ENCODE measurements around the gene LHX1. TPM values are rescaled to one million over a fixed set of nuclear protein-coding genes. Genes with fewer than 3 reads are reported as not detected.
A peak's percentile ranks its signal among the peaks of the same experiment; 100 is the strongest.

LHX1 gene
- total and polyA plus RNA-seq, 9 of the 15 experiments (the other 6 are each of a cell fraction or from before 2014, with no cell fraction given) = 0.05 to 0.64 (median 0.07) TPM; not detected in 6

- TF ChIP-seq, protein P1, sequence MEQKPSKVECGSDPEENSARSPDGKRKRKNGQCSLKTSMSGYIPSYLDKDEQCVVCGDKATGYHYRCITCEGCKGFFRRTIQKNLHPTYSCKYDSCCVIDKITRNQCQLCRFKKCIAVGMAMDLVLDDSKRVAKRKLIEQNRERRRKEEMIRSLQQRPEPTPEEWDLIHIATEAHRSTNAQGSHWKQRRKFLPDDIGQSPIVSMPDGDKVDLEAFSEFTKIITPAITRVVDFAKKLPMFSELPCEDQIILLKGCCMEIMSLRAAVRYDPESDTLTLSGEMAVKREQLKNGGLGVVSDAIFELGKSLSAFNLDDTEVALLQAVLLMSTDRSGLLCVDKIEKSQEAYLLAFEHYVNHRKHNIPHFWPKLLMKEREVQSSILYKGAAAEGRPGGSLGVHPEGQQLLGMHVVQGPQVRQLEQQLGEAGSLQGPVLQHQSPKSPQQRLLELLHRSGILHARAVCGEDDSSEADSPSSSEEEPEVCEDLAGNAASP (IDR thresholded peaks at IDR 0.05) = no peak
- TF ChIP-seq, protein P2, sequence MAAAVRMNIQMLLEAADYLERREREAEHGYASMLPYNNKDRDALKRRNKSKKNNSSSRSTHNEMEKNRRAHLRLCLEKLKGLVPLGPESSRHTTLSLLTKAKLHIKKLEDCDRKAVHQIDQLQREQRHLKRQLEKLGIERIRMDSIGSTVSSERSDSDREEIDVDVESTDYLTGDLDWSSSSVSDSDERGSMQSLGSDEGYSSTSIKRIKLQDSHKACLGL (CRISPR knock-in tag; IDR thresholded peaks at IDR 0.05; ENCODE audit: borderline replicate concordance, poor library complexity, severe bottlenecking) = peak; percentile 23
- TF ChIP-seq TOE1 (IDR thresholded peaks at IDR 0.05; ENCODE audit: borderline replicate concordance) (peak; percentile 97), TOE1 (CRISPR knock-in tag; IDR thresholded peaks at IDR 0.05; ENCODE audit: borderline replicate concordance, low read depth) (peak; percentile 81; the same call in 1 of the 2 replicates), DEAF1 (CRISPR knock-in tag; IDR thresholded peaks at IDR 0.05) (no peak), TRIM28 (IDR thresholded peaks at IDR 0.05) (no peak), KLF1 (tag; IDR thresholded peaks at IDR 0.05) (no peak; the same call in 1 of the 2 replicates), ETV5 (CRISPR knock-in tag; IDR thresholded peaks at IDR 0.05; ENCODE audit: low read depth) (peak; percentile 28; the same call in 1 of the 2 replicates), HNRNPL (IDR thresholded peaks at IDR 0.05; ENCODE audit: low read depth, low read length) (no peak), ZNF695 (CRISPR knock-in tag; IDR thresholded peaks at IDR 0.05) (no peak), NR0B1 (IDR thresholded peaks at IDR 0.05; ENCODE audit: partially characterized antibody) (no peak), DLX4 (CRISPR knock-in tag; IDR thresholded peaks at IDR 0.05) (no peak), TEAD2 (tag; IDR thresholded peaks at IDR 0.05) (no peak)
- TF ChIP-seq, protein P3, sequence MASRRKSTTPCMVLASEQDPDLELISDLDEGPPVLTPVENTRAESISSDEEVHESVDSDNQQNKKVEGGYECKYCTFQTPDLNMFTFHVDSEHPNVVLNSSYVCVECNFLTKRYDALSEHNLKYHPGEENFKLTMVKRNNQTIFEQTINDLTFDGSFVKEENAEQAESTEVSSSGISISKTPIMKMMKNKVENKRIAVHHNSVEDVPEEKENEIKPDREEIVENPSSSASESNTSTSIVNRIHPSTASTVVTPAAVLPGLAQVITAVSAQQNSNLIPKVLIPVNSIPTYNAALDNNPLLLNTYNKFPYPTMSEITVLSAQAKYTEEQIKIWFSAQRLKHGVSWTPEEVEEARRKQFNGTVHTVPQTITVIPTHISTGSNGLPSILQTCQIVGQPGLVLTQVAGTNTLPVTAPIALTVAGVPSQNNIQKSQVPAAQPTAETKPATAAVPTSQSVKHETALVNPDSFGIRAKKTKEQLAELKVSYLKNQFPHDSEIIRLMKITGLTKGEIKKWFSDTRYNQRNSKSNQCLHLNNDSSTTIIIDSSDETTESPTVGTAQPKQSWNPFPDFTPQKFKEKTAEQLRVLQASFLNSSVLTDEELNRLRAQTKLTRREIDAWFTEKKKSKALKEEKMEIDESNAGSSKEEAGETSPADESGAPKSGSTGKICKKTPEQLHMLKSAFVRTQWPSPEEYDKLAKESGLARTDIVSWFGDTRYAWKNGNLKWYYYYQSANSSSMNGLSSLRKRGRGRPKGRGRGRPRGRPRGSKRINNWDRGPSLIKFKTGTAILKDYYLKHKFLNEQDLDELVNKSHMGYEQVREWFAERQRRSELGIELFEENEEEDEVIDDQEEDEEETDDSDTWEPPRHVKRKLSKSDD (conservative IDR thresholded peaks at IDR 0.05; ENCODE audit: low read length) = no peak
- TF ChIP-seq, protein P4, sequence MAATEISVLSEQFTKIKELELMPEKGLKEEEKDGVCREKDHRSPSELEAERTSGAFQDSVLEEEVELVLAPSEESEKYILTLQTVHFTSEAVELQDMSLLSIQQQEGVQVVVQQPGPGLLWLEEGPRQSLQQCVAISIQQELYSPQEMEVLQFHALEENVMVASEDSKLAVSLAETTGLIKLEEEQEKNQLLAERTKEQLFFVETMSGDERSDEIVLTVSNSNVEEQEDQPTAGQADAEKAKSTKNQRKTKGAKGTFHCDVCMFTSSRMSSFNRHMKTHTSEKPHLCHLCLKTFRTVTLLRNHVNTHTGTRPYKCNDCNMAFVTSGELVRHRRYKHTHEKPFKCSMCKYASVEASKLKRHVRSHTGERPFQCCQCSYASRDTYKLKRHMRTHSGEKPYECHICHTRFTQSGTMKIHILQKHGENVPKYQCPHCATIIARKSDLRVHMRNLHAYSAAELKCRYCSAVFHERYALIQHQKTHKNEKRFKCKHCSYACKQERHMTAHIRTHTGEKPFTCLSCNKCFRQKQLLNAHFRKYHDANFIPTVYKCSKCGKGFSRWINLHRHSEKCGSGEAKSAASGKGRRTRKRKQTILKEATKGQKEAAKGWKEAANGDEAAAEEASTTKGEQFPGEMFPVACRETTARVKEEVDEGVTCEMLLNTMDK (IDR thresholded peaks at IDR 0.05; ENCODE audit: borderline replicate concordance, insufficient read depth, low read depth, low read length, poor library complexity, severe bottlenecking) = no peak
These were observed 11.6 kb downstream of the LHX1 start, which contains the start of gene AATF (continued) for GRCh38 chr17:36948717-36949460.
